H54 (cell line): ENCODE measurements around the gene HES4.

Experiments used
- DNase-seq: peaks from one replicate; pipeline ENCODE4 v3.0.0; 2011; ENCODE audit warnings: low spot score, mixed read lengths; ENCODE audit not compliant: insufficient read length
- FAIRE-seq: peaks from 3 replicates; lab custom pipeline; 2011; peaks lifted over from hg19 to GRCh38; lab: Jason Lieb, UNC
- POLR2A ChIP-seq: IDR thresholded peaks from 2 replicates; pipeline ENCODE4 v1.6.1; 2011; ENCODE audit warnings: low read depth, mild to moderate bottlenecking, low read length

The HES4 gene

GRCh38 chr1:959731-960362 lies 40.0 kb downstream of the HES4 start:
- DNase-seq (no peak), FAIRE-seq (no peak)
- TF ChIP-seq POLR2A: no peak

- TF ChIP-seq POLR2A: peak; percentile 48; the same call in 1 of the 2 replicates
- no peak for FAIRE-seq
- DNase-seq: no peak
Measured at GRCh38 chr1:958823-959730, 40.8 kb downstream of the HES4 start, which contains the start of gene NOC2L. Gene NOC2L (minus strand): TSS chr1:959256. CDS start chr1:959240, 16 bp downstream.

DNA sequence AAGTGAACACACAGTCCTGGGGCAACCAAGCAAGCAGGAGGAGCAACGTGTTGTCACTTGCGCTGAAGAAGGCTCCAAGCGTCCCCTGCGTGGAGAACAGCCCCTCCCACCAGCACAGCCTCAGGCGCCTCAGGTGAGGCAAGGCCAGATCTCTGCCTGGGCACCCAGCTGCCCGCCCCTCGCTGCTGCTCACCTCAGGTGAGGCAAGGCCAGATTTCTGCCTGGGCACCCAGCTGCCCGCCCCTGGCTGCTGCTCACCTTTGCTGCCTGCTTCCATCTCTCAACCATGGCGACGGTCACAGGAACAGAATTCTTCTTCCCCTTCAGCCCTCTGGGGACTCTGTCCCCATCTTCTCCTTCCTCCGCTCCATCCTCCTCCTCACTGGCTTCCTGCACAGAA lies 43.3 kb downstream of the HES4 start:
- DNase-seq (no peak), FAIRE-seq (no peak)
- no peak for TF ChIP-seq POLR2A

DNA sequence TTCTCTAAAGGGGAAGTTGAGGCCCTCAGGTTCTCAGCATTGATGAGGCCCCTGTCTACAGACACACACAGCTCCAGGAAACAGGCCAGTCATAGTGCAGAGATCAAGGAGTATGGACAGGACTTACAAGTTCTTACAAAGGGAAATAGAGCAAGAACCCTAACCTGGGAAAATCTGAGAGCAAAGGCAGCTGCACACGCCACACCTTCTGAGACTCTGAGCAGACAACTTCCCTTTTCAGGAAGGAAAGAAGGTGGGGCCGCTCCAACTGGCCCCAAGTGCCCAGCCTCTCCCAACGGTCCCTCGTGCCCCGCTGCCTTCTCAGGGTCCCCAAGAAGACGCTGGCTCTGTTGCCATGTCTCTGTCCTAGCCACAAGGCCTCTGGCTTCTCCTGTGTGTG lies 44.4 kb downstream of the HES4 start:
- DNase-seq (no peak), FAIRE-seq (no peak)
- no peak for TF ChIP-seq POLR2A

DNA sequence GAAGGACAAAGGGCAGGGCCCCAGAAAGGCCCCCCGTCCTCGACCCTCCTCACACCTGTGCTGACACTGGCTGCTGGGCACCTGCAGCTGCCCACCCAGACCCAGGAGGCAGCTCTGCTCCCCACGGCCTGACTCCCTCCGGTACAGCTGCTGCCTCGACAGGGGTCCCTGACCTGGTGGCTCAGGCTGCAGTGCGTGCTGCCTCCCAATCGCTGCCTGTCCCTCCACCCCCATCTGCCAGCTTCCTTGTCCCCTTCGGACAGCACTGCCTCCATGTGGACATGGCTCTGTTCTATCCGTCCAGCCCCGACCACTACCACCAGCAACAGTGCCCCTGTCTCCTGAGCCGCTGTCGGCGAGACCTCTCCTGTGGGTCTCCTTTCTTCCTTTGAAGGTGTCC lies 45.0 kb downstream of the HES4 start:
- no peak for DNase-seq
- no peak for FAIRE-seq
- no peak for TF ChIP-seq POLR2A

DNA sequence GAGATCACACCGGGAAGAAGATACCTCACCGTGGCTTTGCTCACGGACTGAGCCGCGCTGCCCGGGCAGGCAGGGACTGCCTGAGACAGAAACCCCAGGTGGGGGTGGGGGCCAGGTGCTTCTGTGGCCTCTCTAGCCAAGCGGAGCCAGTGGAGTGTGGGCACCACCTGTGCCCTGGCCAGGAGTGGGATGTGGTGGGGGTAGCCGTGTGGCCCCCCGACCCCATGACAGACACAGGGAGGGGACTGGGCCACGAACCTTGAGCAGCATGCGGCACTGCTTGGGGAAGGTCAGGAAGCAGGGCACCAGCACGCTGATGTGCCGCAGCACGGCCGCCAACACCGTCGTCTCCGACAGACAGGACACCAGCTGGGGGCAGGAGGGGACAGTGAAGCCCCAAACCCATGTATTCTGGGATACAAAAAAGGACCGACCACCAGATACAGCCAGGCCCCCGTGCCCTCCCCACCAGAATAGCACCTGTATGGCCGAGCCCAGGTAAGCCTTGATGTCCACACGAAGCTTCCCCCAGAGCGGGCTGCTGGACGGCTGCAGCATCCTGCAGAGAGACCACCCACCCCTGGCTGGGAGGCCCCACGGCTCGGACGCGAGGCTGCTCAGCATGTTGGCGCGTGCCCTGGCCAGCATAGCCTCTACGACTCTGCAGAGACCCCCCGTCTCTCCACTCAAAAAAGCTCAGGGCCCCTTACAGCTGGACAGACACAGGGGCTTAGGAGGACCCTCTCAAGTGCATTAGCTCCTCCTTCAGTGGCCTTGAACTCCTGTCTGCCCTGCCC lies 46.2 kb downstream of the HES4 start:
- FAIRE-seq (no peak), DNase-seq (no peak)

GRCh38 chr1:952603-953002 lies 47.3 kb downstream of the HES4 start:
- no peak for TF ChIP-seq POLR2A
- no peak for DNase-seq

More for the DNA sequence above, 46.2 kb downstream of the HES4 start:
- TF ChIP-seq POLR2A: no peak

GRCh38 chr1:952201-952600 lies 47.7 kb downstream of the HES4 start:
- DNase-seq: no peak
- FAIRE-seq: no peak
- no peak for TF ChIP-seq POLR2A

More at GRCh38 chr1:952603-953002, 47.3 kb downstream of the HES4 start:
- FAIRE-seq: no peak

GRCh38 chr1:951364-951763 lies 48.5 kb downstream of the HES4 start:
- DNase-seq (no peak), FAIRE-seq (no peak)
- no peak for TF ChIP-seq POLR2A

- DNase-seq: no peak
- no peak for TF ChIP-seq POLR2A
- no peak for FAIRE-seq
Measured at GRCh38 chr1:950881-951280, 49.0 kb downstream of the HES4 start.

DNA sequence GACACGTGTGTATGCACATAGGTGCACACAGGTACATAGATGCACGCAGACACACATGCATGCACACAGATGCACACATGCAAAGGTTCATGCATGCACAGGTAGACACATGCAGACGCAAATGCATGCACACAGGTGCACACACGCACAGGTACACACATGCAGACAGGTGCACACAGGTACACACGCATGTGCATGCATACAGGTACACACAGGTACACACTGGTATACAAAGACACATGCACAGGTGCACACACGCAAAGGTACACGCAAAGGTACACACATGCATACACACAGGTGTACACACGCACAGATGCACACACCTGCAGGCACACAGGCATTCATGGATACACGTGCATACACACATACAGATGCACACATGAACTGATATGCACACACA lies 49.6 kb downstream of the HES4 start:
- no peak for FAIRE-seq
- TF ChIP-seq POLR2A: no peak

More for the DNA sequence above, 49.6 kb downstream of the HES4 start:
- no peak for DNase-seq
